AG09319 (cell line): ENCODE measurements around the gene AUTS2.
"Not testable (repeated sequence)": the region's sequence is repeated elsewhere in the genome, so short reads cannot be mapped to it uniquely, and the experiment has no call there.

ENCODE experiments used
- DNase-seq: peaks from one replicate; pipeline ENCODE4 v3.0.0-alpha.2; 2010; ENCODE audit warnings: low read depth; ENCODE audit errors: extremely low read depth
- CTCF ChIP-seq: IDR thresholded peaks from 2 replicates; pipeline ENCODE4 v1.5.1; 2011; ENCODE audit warnings: low read depth, mild to moderate bottlenecking, inconsistent platforms, low read length, moderate library complexity

The AUTS2 gene

DNA sequence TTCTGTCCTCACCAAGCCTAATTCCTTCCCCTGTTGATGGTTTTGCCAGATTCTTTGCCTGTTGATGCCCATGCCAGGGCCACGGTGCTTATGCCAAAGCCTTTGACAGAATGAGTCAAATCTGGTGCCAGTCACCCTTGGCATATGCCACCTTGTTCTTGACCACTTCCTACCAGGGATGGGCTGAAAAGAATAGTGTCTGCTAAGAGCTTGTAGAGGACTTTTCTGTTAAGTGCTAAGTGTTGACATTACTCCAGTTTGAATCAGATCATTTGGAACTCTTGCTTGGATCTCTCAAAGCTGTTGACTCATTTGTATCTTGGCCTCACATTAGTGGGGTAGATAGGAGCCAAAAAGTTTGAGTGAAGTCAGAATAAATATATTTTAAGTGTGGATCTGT lies 661.2 kb downstream of the AUTS2 start:
- no peak for TF ChIP-seq CTCF
- DNase-seq = no peak

- no peak for DNase-seq
- TF ChIP-seq CTCF = no peak
These were observed 665.4 kb downstream of the AUTS2 start for GRCh38 chr7:70263471-70264255.

DNA sequence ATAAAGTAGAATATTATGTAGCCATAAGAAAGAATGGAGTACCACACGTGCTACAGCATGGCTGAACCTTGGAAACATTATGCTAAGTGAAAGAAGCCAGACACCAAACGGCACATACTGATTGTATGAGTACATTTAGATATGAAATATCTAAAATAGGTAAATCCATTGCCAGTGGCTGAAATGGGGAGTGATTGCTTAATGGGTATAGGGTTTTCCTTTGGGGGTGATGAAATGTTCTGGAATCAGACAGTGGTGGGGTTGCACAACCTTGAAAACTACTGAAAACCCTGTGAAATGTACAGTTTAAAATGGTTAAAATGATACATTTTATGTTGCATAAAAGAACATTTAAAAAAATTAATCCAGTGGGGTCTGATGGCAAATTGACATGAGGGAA lies 667.9 kb downstream of the AUTS2 start:
- no peak for TF ChIP-seq CTCF
- DNase-seq = no peak

DNA sequence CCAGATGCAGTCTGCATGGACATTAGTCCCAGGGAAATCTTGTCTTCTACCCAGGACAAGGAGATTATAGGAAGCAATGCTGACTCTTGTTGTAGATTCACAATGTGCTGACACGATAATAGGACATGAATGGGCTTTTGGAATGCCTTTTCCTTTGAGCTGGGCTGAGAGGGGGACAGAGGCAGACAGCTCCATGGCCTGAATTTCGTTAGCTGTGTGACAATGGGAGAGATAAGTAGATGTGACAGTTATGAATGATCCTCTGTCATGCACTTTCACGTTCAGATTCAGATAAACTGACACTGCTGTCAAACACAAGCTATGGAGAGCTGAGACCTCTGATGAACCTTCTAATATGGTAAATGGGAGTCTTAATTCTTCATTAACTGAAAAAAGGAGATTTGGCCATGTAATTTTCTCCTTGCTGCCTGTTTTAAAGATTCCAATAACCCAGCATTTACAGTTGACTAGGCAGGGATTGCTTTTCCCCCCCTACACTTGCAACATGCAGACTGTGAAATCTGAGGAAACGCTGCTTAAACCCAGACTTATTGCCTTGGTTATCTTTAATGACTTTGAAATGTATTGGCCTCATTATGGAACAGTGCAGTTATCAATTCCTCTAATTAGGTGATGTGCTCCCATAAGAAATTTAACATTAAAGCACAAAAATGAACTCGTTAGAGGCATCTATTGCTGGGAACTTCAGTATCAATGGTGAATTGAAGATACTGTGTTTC lies 669.3 kb downstream of the AUTS2 start:
- no peak for DNase-seq
- no peak for TF ChIP-seq CTCF

- DNase-seq = no peak
- no peak for TF ChIP-seq CTCF
These were observed 669.9 kb downstream of the AUTS2 start for GRCh38 chr7:70268179-70268578.

DNA sequence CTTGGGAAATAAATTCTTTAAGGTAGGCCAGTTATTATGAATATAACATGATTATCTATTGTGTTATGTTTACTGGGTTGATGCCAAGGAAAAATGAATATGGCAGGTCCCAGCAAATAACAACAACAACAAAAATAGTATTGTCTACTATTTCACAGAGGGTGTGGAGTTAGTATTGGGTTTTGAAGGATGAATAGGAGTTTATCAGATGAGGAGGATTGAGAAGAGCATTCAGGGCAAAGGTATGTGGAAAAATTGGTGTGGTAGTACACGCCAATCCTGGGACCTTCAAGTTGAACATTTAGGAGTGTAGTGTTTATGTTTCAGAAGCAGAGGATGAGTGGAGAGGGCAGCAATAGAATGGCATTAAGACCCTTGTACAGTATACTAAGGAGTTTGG lies 671.9 kb downstream of the AUTS2 start:
- no peak for DNase-seq
- no peak for TF ChIP-seq CTCF

DNA sequence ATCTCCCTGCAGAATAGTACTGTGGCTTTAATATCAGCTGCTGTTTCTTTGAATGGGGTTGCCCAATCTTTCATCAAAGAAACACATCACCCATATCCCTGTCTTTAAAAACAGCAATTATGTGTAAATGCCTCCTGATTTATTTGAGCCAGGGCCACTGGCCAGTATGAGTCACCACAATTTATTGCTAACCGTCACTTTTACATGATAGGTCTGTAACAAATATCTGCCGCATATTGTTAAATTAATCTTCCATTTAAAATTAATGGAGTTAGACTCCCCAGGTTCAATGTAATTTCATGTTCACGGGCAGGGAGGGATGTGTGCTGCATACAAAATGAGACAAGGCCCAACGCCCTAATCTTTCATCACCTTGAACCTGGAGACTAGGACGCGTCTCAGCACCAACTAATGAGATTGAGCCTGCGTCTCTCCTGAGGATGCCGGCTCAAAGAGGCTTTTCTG lies 673.4 kb downstream of the AUTS2 start:
- no peak for TF ChIP-seq CTCF
- DNase-seq = no peak

GRCh38 chr7:70275570-70275969 lies 677.3 kb downstream of the AUTS2 start:
- not testable (repeated sequence) for DNase-seq
